Measurements from ENCODE around the gene MIF4GD.
A peak's percentile ranks its signal among the peaks of the same experiment; 100 is the strongest.

MIF4GD gene

DNA sequence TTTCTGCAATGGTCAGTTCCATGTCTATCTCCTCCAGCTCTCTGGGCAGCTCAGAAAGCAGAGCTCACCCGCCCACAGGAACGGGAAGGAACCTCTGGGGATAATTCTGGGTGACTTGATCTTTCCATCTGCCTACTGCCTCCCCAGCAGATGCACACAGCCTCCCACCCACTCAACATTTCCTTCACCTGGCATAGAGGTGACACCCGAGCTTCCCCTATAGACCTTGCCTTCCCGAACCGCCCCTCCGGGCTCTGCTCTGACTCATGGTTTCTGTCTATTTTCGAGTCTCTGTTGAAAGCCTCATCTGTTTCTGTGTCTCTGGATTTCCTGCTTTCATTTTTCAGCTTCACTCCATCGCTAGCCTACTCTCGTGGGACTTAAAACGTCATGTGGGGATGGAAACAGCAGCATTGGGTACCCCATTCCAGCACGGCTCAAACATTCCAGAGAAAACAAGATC lies 21.0 kb downstream of the MIF4GD start:
- H3K36me3 ChIP-seq (ENCODE audit: insufficient read depth, low read depth, low read length) = peaks cover 19% of the 10 kb centered on the region
- no peak overlapping the region for H3K4me3 ChIP-seq (ENCODE audit: low read length)
- peaks cover 7% of the 10 kb centered on the region for H3K4me1 ChIP-seq (ENCODE audit: insufficient read depth, low read length)
- no peak overlapping the region for H3K27ac ChIP-seq (ENCODE audit: low read length)
- no peaks in the 10 kb centered on the region for H3K27me3 ChIP-seq (ENCODE audit: insufficient read depth, low read length)
- no peaks in the 10 kb centered on the region for H3K9me3 ChIP-seq (ENCODE audit: insufficient read depth, low read depth, low read length)
- H3K9ac ChIP-seq (ENCODE audit: low read depth, low read length) = peak overlapping the region; percentile 48; the same call in 1 of the 2 replicates

- H3K36me3 ChIP-seq (ENCODE audit: insufficient read depth, low read depth, low read length) = peaks cover 24% of the 10 kb centered on the region
- H3K4me3 ChIP-seq (ENCODE audit: low read length) = no peak overlapping the region
- H3K9me3 ChIP-seq (ENCODE audit: insufficient read depth, low read depth, low read length) = no peaks in the 10 kb centered on the region
- H3K27me3 ChIP-seq (ENCODE audit: insufficient read depth, low read length) = no peaks in the 10 kb centered on the region
- no peak overlapping the region for H3K9ac ChIP-seq (ENCODE audit: low read depth, low read length)
- peaks cover 7% of the 10 kb centered on the region for H3K4me1 ChIP-seq (ENCODE audit: insufficient read depth, low read length)
- H3K27ac ChIP-seq (ENCODE audit: low read length) = no peak overlapping the region
Measured at GRCh38 chr17:75249564-75249963, 21.5 kb downstream of the MIF4GD start.

DNA sequence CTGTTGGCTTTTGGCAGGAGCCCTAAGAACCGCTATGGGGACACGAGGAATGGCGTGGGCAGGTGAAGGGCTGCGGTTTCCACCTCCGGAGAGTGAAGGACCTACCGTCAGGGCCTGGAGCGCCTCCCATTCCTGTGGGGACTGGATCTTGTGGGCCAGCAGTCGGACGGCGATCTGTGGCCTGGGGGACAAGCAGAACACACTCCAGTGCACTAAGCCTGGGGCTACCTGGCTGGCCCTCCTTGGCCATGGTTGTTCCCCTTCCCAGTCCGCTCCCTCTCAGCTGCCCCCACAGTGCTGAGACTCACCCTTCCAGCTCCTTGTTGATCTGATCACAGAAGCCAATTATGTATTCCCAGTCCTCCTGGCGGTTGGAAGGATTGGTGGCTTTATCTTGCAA lies 24.6 kb downstream of the MIF4GD start:
- H3K27ac ChIP-seq (ENCODE audit: low read length) = no peak overlapping the region
- no peaks in the 10 kb centered on the region for H3K27me3 ChIP-seq (ENCODE audit: insufficient read depth, low read length)
- H3K4me1 ChIP-seq (ENCODE audit: insufficient read depth, low read length) = peaks cover 4% of the 10 kb centered on the region
- H3K36me3 ChIP-seq (ENCODE audit: insufficient read depth, low read depth, low read length) = peaks cover 54% of the 10 kb centered on the region
- no peak overlapping the region for H3K4me3 ChIP-seq (ENCODE audit: low read length)
- no peak overlapping the region for H3K9ac ChIP-seq (ENCODE audit: low read depth, low read length)
- no peaks in the 10 kb centered on the region for H3K9me3 ChIP-seq (ENCODE audit: insufficient read depth, low read depth, low read length)

- H3K9ac ChIP-seq (ENCODE audit: low read depth, low read length) = no peak overlapping the region
- no peak overlapping the region for H3K27ac ChIP-seq (ENCODE audit: low read length)
- peaks cover 4% of the 10 kb centered on the region for H3K4me1 ChIP-seq (ENCODE audit: insufficient read depth, low read length)
- peaks cover 63% of the 10 kb centered on the region for H3K36me3 ChIP-seq (ENCODE audit: insufficient read depth, low read depth, low read length)
- no peaks in the 10 kb centered on the region for H3K27me3 ChIP-seq (ENCODE audit: insufficient read depth, low read length)
- H3K9me3 ChIP-seq (ENCODE audit: insufficient read depth, low read depth, low read length) = no peaks in the 10 kb centered on the region
- no peak overlapping the region for H3K4me3 ChIP-seq (ENCODE audit: low read length)
Measured at GRCh38 chr17:75245011-75245410, 26.0 kb downstream of the MIF4GD start.

- no peak overlapping the region for H3K27ac ChIP-seq (ENCODE audit: low read length)
- H3K9ac ChIP-seq (ENCODE audit: low read depth, low read length) = no peak overlapping the region
- H3K4me1 ChIP-seq (ENCODE audit: insufficient read depth, low read length) = peaks cover under 1% of the 10 kb centered on the region; the same call in 1 of the 2 replicates
- H3K36me3 ChIP-seq (ENCODE audit: insufficient read depth, low read depth, low read length) = peaks cover 68% of the 10 kb centered on the region
- H3K27me3 ChIP-seq (ENCODE audit: insufficient read depth, low read length) = no peaks in the 10 kb centered on the region
- H3K9me3 ChIP-seq (ENCODE audit: insufficient read depth, low read depth, low read length) = no peaks in the 10 kb centered on the region
- H3K4me3 ChIP-seq (ENCODE audit: low read length) = no peak overlapping the region
Measured at GRCh38 chr17:75244133-75244866, 26.7 kb downstream of the MIF4GD start.

DNA sequence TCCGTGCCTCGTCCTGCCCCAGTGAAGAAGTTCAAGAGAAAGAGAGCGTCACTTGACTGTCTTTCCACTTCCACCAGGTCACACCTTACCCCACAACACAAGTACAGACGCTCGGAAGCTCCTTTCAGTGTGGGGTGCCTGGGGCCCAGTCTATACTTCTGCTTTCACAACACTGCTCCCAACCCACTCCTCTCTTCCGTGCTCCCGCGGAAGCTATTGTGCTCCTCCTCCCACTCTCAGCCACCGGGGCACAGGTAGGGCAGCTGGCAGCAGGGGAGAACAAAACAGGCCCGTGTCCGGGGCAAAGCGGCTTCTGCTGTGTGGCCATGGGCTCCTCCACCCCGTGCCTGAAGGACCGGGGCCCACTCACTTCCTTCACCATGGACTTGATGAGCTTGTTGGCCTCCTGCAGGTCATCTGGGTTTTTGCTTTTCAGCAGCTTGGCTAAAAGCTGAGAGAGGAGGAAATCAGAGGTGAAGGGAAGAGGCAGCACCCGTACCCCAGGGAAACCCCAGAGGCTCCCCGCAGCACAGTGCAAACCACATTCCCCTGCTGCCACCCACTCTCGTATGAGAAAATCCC lies 28.5 kb downstream of the MIF4GD start:
- Histone ChIP-seq H3K9ac (ENCODE audit: low read depth, low read length) (no peak overlapping the region), H3K27ac (ENCODE audit: low read length) (no peak overlapping the region), H3K9me3 (ENCODE audit: insufficient read depth, low read depth, low read length) (no peaks in the 10 kb centered on the region), H3K27me3 (ENCODE audit: insufficient read depth, low read length) (no peaks in the 10 kb centered on the region), H3K4me1 (ENCODE audit: insufficient read depth, low read length) (no peaks in the 10 kb centered on the region), H3K36me3 (ENCODE audit: insufficient read depth, low read depth, low read length) (peaks cover 85% of the 10 kb centered on the region), H3K4me3 (ENCODE audit: low read length) (no peak overlapping the region)

DNA sequence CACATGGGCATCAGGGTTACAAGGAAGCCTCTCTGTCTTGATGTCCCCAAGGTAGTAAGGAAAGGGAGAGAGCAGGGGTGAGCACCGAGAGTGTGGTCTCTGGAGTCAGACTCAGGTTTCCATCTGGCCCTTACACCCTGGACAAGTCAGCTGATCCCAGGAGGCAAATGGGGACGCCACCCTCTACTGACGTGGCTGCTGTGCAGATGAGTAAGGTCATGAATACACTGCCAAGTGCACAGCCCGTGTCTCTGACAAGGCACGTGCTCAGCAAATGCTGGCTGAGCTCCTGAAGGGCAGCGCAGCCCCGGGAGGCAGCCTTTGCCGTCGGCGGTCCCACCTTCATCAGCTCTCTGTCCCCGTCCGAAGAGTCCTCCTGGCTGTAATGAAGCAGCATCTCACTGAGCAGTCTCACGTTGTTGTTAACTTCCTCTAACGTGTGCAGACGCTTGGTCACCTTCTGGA lies 29.0 kb downstream of the MIF4GD start:
- no peaks in the 10 kb centered on the region for H3K27me3 ChIP-seq (ENCODE audit: insufficient read depth, low read length)
- no peak overlapping the region for H3K4me3 ChIP-seq (ENCODE audit: low read length)
- peaks cover 90% of the 10 kb centered on the region for H3K36me3 ChIP-seq (ENCODE audit: insufficient read depth, low read depth, low read length)
- H3K4me1 ChIP-seq (ENCODE audit: insufficient read depth, low read length) = no peaks in the 10 kb centered on the region
- H3K9ac ChIP-seq (ENCODE audit: low read depth, low read length) = no peak overlapping the region
- H3K27ac ChIP-seq (ENCODE audit: low read length) = no peak overlapping the region
- H3K9me3 ChIP-seq (ENCODE audit: insufficient read depth, low read depth, low read length) = no peaks in the 10 kb centered on the region

DNA sequence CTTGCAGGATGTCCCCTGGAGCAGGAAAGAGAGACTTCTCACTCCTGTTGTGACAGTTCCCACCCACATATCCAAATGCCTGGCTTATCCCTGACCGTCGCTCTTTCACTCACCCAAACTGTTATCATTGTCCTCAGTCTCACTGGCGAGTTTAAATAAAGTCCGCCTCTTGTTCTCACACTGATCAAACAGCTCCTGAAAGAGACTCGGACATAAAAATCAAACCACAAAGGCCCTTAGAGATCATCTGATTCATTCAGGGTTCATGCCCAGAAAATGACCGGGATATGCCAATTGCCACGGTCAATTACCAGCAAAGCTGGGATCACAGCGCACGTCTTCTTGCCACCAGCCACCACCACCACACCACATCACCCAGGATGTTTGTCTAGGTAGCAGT lies 29.5 kb downstream of the MIF4GD start:
- Histone ChIP-seq H3K4me1 (ENCODE audit: insufficient read depth, low read length) (no peaks in the 10 kb centered on the region), H3K27ac (ENCODE audit: low read length) (no peak overlapping the region), H3K27me3 (ENCODE audit: insufficient read depth, low read length) (no peaks in the 10 kb centered on the region), H3K9ac (ENCODE audit: low read depth, low read length) (no peak overlapping the region), H3K9me3 (ENCODE audit: insufficient read depth, low read depth, low read length) (no peaks in the 10 kb centered on the region), H3K36me3 (ENCODE audit: insufficient read depth, low read depth, low read length) (peaks cover 92% of the 10 kb centered on the region), H3K4me3 (ENCODE audit: low read length) (no peak overlapping the region)

DNA sequence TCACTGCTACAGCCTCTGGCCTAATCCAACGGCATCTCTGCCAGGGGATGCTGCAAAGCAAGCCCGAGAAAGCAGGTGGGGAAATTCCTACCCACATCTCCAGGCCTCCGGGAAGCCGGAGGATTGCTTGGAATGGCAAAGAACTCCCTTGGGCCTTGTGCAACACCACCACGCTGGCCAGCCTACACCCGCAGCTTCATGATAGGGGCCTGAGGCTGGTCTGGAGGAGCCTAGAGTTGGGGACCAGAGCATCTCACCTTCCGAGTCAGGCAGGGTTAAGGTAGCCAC lies 29.9 kb downstream of the MIF4GD start:
- H3K9me3 ChIP-seq (ENCODE audit: insufficient read depth, low read depth, low read length) = no peaks in the 10 kb centered on the region
- peaks cover 92% of the 10 kb centered on the region for H3K36me3 ChIP-seq (ENCODE audit: insufficient read depth, low read depth, low read length)
- no peaks in the 10 kb centered on the region for H3K4me1 ChIP-seq (ENCODE audit: insufficient read depth, low read length)
- H3K4me3 ChIP-seq (ENCODE audit: low read length) = no peak overlapping the region
- no peak overlapping the region for H3K9ac ChIP-seq (ENCODE audit: low read depth, low read length)
- H3K27ac ChIP-seq (ENCODE audit: low read length) = no peak overlapping the region
- H3K27me3 ChIP-seq (ENCODE audit: insufficient read depth, low read length) = no peaks in the 10 kb centered on the region

DNA sequence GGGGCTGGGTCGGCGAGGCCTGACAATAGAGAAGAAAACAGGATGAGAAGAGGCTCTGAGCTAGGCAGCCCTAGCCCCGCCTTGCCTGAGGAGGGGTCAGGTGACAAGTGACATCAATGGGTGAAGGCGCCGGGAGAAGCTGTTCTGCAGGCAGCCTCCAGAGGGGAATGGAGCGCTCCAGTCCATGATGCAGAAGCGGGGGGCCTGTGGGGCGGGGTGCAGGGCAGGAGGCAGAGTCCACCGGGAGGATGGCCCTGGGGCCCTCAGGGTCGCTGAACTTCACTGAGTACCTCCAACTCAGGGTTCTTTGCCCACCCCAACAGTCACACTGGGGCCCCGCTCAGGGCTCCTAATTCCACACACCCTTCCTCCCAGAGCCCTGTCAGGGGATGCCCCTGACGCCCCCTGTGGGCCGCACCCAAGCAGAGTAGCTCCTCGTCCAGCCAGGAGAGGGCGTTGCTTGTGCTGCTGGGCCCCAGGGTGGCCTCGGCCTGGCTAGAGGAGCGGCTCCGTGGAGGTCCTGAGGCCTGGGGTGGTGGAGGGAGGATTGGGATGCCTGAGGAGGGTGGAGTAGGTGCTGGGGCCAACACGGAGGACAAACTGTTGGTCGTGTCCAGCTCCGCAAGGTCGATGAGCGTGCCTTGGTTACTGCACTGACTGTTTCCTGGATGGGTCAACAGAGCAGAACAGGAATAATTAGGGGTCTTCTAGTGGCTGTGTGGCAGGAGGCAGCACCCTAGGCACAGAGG lies 30.5 kb downstream of the MIF4GD start:
- no peak overlapping the region for H3K4me3 ChIP-seq (ENCODE audit: low read length)
- no peaks in the 10 kb centered on the region for H3K27me3 ChIP-seq (ENCODE audit: insufficient read depth, low read length)
- no peak overlapping the region for H3K27ac ChIP-seq (ENCODE audit: low read length)
- no peaks in the 10 kb centered on the region for H3K4me1 ChIP-seq (ENCODE audit: insufficient read depth, low read length)
- H3K9ac ChIP-seq (ENCODE audit: low read depth, low read length) = no peak overlapping the region
- H3K9me3 ChIP-seq (ENCODE audit: insufficient read depth, low read depth, low read length) = no peaks in the 10 kb centered on the region
- peaks cover 92% of the 10 kb centered on the region for H3K36me3 ChIP-seq (ENCODE audit: insufficient read depth, low read depth, low read length)

- H3K4me1 ChIP-seq (ENCODE audit: insufficient read depth, low read length) = no peaks in the 10 kb centered on the region
- H3K27ac ChIP-seq (ENCODE audit: low read length) = no peak overlapping the region
- H3K9ac ChIP-seq (ENCODE audit: low read depth, low read length) = no peak overlapping the region
- H3K36me3 ChIP-seq (ENCODE audit: insufficient read depth, low read depth, low read length) = peaks cover 92% of the 10 kb centered on the region
- no peaks in the 10 kb centered on the region for H3K9me3 ChIP-seq (ENCODE audit: insufficient read depth, low read depth, low read length)
- no peak overlapping the region for H3K4me3 ChIP-seq (ENCODE audit: low read length)
- no peaks in the 10 kb centered on the region for H3K27me3 ChIP-seq (ENCODE audit: insufficient read depth, low read length)
Measured at GRCh38 chr17:75239778-75240393, 31.1 kb downstream of the MIF4GD start.

Measured in iPS-20b (cell line).